GM18951 (cell line): ENCODE results near the gene GPR149.
A peak's percentile ranks its signal among the peaks of the same experiment; 100 is the strongest.

Experiments used
- POLR2A ChIP-seq: IDR thresholded peaks from 4 replicates; pipeline ENCODE4 v1.6.1; 2011; ENCODE audit warnings: mild to moderate bottlenecking; ENCODE audit not compliant: insufficient read length, insufficient read depth; ENCODE audit errors: extremely low read depth
- in situ Hi-C: fragments of 300-500 bp; cut with MboI; formaldehyde crosslinking; loops from one replicate; pipeline ENCODE4 v1.12.0; 2022; ENCODE audit warnings: low sequenced_read_pairs, mixed read lengths, inconsistent platforms; ENCODE audit not compliant: unreplicated experiment

Gene GPR149

GRCh38 chr3:154323891-154324738, 105.9 kb downstream of the GPR149 start, which contains the start of gene DHX36:
DHX36 (minus strand) TSS chr3:154324487; CDS start chr3:154324416, 71 bp downstream.
- TF ChIP-seq POLR2A, result peak; percentile 91
- in situ Hi-C loops, result no loop called here

GRCh38 chr3:154316974-154317767, 112.8 kb downstream of the GPR149 start:
- no peak for TF ChIP-seq POLR2A
- in situ Hi-C loops, result no loop called here

- TF ChIP-seq POLR2A, result no peak
These were observed 115.8 kb downstream of the GPR149 start for GRCh38 chr3:154314152-154314551.

GRCh38 chr3:154310840-154311239, 119.2 kb downstream of the GPR149 start:
- in situ Hi-C loops, result no loop called here
- TF ChIP-seq POLR2A, result no peak

More at GRCh38 chr3:154314152-154314551, 115.8 kb downstream of the GPR149 start:
- in situ Hi-C loops, result no loop called here

- TF ChIP-seq POLR2A, result no peak
- in situ Hi-C loops, result no loop called here
These were observed 122.6 kb downstream of the GPR149 start for GRCh38 chr3:154307363-154307762.

GRCh38 chr3:154304936-154305335, 125.1 kb downstream of the GPR149 start:
- in situ Hi-C loops, result no loop called here
- TF ChIP-seq POLR2A, result no peak

GRCh38 chr3:154304116-154304786, 125.7 kb downstream of the GPR149 start:
- in situ Hi-C loops, result no loop called here
- TF ChIP-seq POLR2A, result no peak

GRCh38 chr3:154301561-154301960, 128.4 kb downstream of the GPR149 start:
- in situ Hi-C loops, result no loop called here

GRCh38 chr3:154294016-154294415, 136.0 kb downstream of the GPR149 start:
- no peak for TF ChIP-seq POLR2A
- in situ Hi-C loops, result no loop called here

More at GRCh38 chr3:154301561-154301960, 128.4 kb downstream of the GPR149 start:
- TF ChIP-seq POLR2A, result no peak

GRCh38 chr3:154290187-154290586, 139.8 kb downstream of the GPR149 start:
- TF ChIP-seq POLR2A, result no peak
- in situ Hi-C loops, result no loop called here
